Frontal cortex (tissue), 4 donors: ENCODE results near the gene P4HTM. TPM values are rescaled to one million over a fixed set of nuclear protein-coding genes. Genes with fewer than 3 reads are reported as not detected.

Experiments used
- DNase-seq, 2 donors: peaks; one replicate each; pipeline ENCODE4 v3.0.0; 2012; ENCODE audit warnings: low spot score in 2 of 2
- FAIRE-seq: peaks from 2 replicates; lab custom pipeline; 2012; peaks lifted over from hg19 to GRCh38; lab: Jason Lieb, UNC
- total RNA-seq: library from RNA; depleted of rRNA; stranded (reverse); fragments of >200 nt; gene quantifications from one replicate; pipeline ENCODE4 v1.2.3, GENCODE V29; 2014
- donor health status: control.
- donor health status: control.
- donor health status: control.

P4HTM gene, protein sequence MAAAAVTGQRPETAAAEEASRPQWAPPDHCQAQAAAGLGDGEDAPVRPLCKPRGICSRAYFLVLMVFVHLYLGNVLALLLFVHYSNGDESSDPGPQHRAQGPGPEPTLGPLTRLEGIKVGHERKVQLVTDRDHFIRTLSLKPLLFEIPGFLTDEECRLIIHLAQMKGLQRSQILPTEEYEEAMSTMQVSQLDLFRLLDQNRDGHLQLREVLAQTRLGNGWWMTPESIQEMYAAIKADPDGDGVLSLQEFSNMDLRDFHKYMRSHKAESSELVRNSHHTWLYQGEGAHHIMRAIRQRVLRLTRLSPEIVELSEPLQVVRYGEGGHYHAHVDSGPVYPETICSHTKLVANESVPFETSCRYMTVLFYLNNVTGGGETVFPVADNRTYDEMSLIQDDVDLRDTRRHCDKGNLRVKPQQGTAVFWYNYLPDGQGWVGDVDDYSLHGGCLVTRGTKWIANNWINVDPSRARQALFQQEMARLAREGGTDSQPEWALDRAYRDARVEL
- 53.8 TPM for total RNA-seq

DNA sequence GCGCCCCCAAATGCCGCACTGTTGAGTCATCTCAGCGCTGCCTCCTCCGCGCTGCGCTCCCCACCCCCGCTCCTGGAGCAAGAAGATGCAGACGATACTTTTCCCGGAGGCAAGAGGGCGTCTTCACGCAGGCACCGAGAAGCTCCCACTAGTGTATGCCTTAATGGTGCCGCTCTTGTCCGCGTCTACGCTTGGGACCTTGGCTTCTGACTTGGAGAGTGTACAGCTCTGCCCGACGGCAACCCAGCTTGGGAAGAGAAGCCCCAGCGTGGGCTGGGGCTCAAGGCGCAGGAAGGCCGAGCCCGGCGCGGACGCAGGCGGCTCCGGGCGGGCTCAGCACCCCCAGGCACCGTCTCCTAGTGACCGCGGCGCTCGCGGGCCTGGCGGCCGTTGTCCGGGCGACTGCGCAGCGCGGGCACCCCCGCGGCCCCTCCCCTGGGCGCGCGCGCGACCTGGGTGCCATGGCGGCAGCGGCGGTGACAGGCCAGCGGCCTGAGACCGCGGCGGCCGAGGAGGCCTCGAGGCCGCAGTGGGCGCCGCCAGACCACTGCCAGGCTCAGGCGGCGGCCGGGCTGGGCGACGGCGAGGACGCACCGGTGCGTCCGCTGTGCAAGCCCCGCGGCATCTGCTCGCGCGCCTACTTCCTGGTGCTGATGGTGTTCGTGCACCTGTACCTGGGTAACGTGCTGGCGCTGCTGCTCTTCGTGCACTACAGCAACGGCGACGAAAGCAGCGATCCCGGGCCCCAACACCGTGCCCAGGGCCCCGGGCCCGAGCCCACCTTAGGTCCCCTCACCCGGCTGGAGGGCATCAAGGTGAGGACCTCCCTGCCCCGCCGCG lies at the start of gene P4HTM:
Gene P4HTM, plus strand, starts transcription at position 446 of the 840 bp plus-strand sequence. Its CDS starts 16 bp downstream, at position 462.
- FAIRE-seq = no peak
- DNase-seq = peak; percentile 83 to 86

- FAIRE-seq (no peak), DNase-seq (no peak)
Observed at GRCh38 chr3:48945432-48945831, 44.6 kb upstream of the P4HTM start.

- FAIRE-seq (no peak), DNase-seq (no peak)
Observed at GRCh38 chr3:48945891-48946549, 44.0 kb upstream of the P4HTM start.

- FAIRE-seq = no peak
- no peak for DNase-seq
Observed at GRCh38 chr3:48949376-48949717, 40.7 kb upstream of the P4HTM start.

DNA sequence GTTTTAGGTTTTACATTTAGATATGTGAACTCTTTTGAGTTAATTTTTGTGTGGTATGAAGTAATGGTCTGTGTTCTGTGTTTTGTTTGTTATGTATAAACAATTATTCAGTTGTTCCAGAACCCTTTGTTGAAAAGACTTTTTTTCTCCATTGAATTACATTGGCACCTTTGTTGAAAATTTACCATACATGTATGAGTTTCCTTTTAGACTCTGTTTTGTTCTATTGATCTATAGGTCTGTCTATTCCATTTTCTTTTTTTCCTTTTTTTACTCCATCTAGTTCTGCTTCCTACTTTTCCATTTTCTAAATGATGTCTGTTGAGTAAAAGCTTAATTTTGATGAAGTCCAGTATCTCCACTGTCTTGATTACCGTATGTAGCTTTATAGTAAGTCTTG lies 40.0 kb upstream of the P4HTM start:
- FAIRE-seq (peak; percentile 70), DNase-seq (no peak)

- peak; percentile 49 for FAIRE-seq
- DNase-seq = no peak
Observed at GRCh38 chr3:48951764-48952163, 38.3 kb upstream of the P4HTM start.

DNA sequence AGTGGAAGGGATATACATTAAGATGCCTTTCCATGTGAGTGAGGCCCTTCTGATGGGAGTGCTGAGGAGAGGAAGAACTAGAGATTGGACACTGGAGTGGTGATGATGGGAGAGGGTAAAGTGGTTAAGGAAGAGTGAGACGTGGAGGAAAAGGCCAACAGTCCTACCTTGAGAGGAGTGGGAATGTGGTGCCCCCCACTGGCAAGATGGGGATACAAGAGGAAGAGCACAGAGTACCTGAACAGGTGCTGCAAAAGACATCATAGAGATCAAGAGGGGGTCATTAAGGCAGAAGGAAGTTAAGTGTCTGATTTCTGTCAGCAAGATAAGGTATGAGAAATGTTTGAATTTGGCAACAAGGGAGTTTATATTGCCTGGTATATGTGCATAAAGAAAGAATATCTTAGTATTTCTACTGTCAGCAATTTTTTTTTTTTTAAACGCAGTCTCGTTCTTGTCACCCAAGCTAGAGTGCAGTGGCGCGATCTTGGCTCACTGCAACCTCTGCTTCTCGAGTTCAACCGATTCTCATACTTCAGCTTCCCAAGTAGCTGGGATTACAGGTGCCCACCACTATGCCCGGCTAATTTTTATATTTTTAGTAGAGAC lies 37.4 kb upstream of the P4HTM start:
- DNase-seq (no peak), FAIRE-seq (no peak)

DNA sequence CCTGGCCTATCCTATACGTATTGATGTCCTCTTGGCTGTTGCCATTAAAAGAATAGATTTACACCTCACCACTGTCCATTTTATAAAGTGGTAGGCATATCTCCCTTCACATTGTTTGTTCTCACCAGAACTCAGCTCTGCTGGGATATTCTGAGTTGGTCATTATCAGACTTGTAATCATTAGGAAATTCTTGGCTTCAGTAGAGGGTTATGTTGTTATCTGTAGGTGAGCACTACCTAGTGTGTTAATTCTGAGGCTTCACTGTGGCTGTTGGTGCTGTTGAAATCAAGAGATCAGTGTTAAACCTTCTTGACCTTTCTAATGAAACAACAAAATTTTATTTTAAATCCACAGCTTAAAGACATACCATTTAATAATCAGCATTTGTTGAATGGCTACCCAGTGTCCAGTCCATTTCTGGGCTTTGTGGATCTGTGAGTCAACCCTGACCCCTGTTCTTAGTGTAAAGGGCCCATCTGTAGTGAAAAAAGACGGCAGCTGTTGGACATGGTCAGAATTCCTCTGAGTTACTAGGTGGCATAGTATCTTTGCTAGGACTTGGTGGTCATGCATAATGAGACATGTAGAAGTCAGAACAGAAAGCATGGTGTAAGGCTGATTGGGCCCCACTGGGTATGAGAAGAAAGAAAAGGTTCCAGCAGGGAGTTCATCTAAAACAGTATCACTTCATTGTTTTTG lies 32.9 kb upstream of the P4HTM start:
- FAIRE-seq = no peak
- DNase-seq = no peak

DNA sequence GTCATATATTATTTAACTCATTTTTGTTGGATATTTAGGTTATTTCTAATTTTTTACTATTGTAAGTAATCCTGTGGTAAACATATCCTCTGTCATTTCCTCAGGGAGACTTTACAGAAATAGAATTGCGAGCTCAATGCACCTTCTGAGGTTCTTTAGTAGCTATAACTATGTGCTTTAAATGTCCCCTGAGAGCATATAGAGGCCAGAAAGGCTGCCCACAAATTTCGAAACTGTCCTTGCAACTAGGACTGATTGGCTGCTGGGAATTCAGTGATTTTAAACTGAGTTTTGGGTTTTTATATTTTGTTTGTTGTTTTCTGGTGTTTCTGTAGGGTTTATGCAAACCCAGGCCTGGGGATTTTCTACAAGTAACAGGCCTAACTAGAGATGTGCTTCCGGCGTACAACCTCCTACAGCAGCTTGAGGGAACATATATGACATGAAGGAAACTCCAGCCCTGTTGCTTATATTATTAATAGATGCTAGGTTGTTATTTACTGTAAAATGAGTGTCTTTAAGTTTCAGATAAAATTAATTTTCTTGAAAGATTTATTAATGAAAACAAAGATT lies 29.1 kb upstream of the P4HTM start:
- DNase-seq = no peak

GRCh38 chr3:48962340-48962739 lies 27.7 kb upstream of the P4HTM start:
- DNase-seq (no peak), FAIRE-seq (no peak)

More for the DNA sequence above, 29.1 kb upstream of the P4HTM start:
- no peak for FAIRE-seq

GRCh38 chr3:48962939-48963338 lies 27.1 kb upstream of the P4HTM start:
- no peak for DNase-seq
- FAIRE-seq = no peak

- DNase-seq (no peak), FAIRE-seq (no peak)
Observed at GRCh38 chr3:48963591-48963990, 26.4 kb upstream of the P4HTM start.

DNA sequence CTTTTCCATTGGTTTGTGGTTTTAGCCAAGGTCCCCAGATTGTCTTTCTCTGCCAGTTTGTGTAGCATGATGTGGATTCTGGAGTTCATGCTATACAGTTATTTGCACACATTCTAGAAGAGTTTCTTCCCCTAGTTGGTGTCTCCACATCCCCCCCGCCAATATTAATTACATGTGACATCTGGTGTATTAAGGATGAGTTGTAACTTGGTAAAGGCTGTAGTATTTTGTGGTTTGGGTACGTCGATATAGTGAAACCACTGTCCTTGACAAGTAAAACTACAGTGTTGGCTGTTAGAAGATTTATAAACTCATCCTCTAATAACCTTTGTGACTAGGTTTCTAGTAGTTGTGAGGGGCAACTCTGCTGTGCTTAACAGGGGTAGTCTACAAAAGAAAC lies 23.7 kb upstream of the P4HTM start:
- DNase-seq (no peak), FAIRE-seq (no peak)

DNA sequence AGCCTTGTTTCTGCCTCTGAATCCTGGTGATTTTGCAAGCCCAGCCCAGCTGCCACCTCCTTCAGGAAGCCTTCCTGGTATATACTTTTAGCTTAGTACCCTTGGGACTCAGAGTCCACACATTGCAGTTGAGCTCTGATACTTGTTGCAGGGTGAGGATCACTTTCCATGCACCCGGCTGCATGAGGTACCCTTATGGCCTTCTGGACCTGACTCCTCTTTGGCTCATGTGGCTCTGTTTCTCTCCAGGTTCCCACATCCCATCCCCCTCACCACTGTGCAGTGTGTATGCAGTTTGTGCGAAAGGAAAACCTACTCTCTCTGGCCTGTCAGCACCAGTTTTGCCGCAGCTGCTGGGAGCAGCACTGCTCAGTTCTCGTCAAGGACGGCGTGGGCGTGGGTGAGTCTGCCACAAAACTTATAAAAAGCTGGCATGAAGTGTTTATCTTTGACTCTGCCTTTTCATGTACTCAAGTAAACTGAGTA lies 23.1 kb upstream of the P4HTM start:
- FAIRE-seq (no peak), DNase-seq (no peak)

DNA sequence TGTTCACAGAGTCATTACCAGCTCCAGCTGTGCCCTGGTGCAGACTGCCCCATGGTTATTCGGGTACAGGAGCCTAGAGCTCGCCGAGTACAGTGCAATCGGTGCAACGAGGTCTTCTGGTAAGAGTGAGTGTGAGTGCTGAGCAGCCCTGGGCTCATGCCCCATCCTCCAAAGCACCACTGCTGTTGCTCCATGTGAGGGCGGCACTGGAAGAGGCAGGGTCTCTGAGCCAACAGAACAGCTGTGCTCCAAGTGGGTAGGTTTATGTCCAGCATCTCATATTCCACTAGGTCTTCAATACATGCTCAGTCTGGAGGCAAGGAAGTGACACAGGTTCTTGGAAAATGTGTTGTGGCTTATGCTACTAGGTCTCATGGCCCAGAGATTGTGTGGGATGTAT lies 19.5 kb upstream of the P4HTM start:
- FAIRE-seq = no peak
- DNase-seq = no peak

- no peak for FAIRE-seq
- no peak for DNase-seq
Observed at GRCh38 chr3:48974076-48974864, 15.8 kb upstream of the P4HTM start.

GRCh38 chr3:48979451-48979850 lies 10.6 kb upstream of the P4HTM start:
- FAIRE-seq = no peak
- DNase-seq = no peak

- no peak for FAIRE-seq
- DNase-seq = no peak
Observed at GRCh38 chr3:48980295-48980694, 9.7 kb upstream of the P4HTM start.
